AG10803 (cell line): ENCODE data around the gene PHAF1.

Experiments used
- DNase-seq: peaks from one replicate; pipeline ENCODE4 v3.0.0; 2010; ENCODE audit warnings: low read depth
- H3K4me3 ChIP-seq: 2 replicates; pipeline ENCODE4 v1.5.1; 2011; ENCODE audit warnings: mild to moderate bottlenecking, low read length, control low read depth
- CTCF ChIP-seq: conservative IDR thresholded peaks from 2 replicates; pipeline ENCODE4 v1.5.1; 2011; ENCODE audit warnings: mild to moderate bottlenecking, low read length, control low read depth, inconsistent platforms

PHAF1 gene

GRCh38 chr16:67186550-67186950 is 76.8 kb downstream of the PHAF1 start:
- peak; percentile 49 for DNase-seq
- no peak overlapping the region for H3K4me3 ChIP-seq
- no peak for TF ChIP-seq CTCF

GRCh38 chr16:67187175-67187890 is 77.6 kb downstream of the PHAF1 start:
- DNase-seq, result no peak
- TF ChIP-seq CTCF, result no peak

GRCh38 chr16:67188323-67188722 is 78.6 kb downstream of the PHAF1 start:
- no peak for DNase-seq
- no peak overlapping the region for H3K4me3 ChIP-seq
- TF ChIP-seq CTCF, result no peak

More at GRCh38 chr16:67187175-67187890, 77.6 kb downstream of the PHAF1 start:
- no peak overlapping the region for H3K4me3 ChIP-seq

- DNase-seq, result no peak
- no peak for TF ChIP-seq CTCF
- no peak overlapping the region for H3K4me3 ChIP-seq
Observed at GRCh38 chr16:67188798-67189197, 79.1 kb downstream of the PHAF1 start.

GRCh38 chr16:67190041-67190440 is 80.3 kb downstream of the PHAF1 start, which contains the start of gene EXOC3L1:
TSS of gene EXOC3L1 (minus strand) at chr16:67190136. CDS start at chr16:67189676, 460 bp downstream.
- no peak for TF ChIP-seq CTCF
- no peak within 1 kb of the TSS for H3K4me3 ChIP-seq
- DNase-seq, result no peak

- no peak for TF ChIP-seq CTCF
- H3K4me3 ChIP-seq, result no peak overlapping the region
- DNase-seq, result no peak
Observed at GRCh38 chr16:67190448-67191399, 81.0 kb downstream of the PHAF1 start.
